Urinary bladder (tissue), 4 donors: ENCODE results near the gene RAX2. TPM values are rescaled to one million over a fixed set of nuclear protein-coding genes. Genes with fewer than 3 reads are reported as not detected.
A peak's percentile ranks its signal among the peaks of the same experiment; 100 is the strongest.

Experiments used
- DNase-seq: peaks from one replicate; pipeline ENCODE4 v3.0.0-alpha.2; 2015; ENCODE audit errors: extremely low spot score
- H3K27ac ChIP-seq: one replicate; pipeline ENCODE4 v1.5.1; 2013; ENCODE audit warnings: low read depth, mild to moderate bottlenecking, moderate library complexity
- H3K36me3 ChIP-seq: one replicate; pipeline ENCODE4 v1.6.1; 2013; ENCODE audit warnings: mild to moderate bottlenecking, moderate library complexity; ENCODE audit not compliant: insufficient read depth
- H3K4me1 ChIP-seq: one replicate; pipeline ENCODE4 v1.6.1; 2013; ENCODE audit warnings: mild to moderate bottlenecking, moderate library complexity; ENCODE audit not compliant: insufficient read depth
- H3K4me3 ChIP-seq: one replicate; pipeline ENCODE4 v1.5.1; 2013; ENCODE audit warnings: low read depth, low read length
- WGBS: extraction: QIAGEN DNeasy Blood & Tissue Kit; methylation state at CpG from one replicate; pipeline ENCODE4 v1.1.7; 2013; 5-methylcytosine and 5-hydroxymethylcytosine counted together
- polyA plus RNA-seq: library from polyadenylated mRNA; stranded (reverse); fragments of 200-250 nt; gene quantifications from one replicate; pipeline ENCODE4 v1.2.3, GENCODE V29; 2013
- total RNA-seq: library from RNA; depleted of rRNA; stranded (reverse); fragments of >200 nt; gene quantifications from one replicate; pipeline ENCODE4 v1.2.3, GENCODE V29; 2014
- donor health status: healthy with polysubstance abuse.
- donor health status: healthy.

RAX2 gene
- total and polyA plus RNA-seq, 2 donors = not detected

- Histone ChIP-seq H3K36me3 (no peaks in the 10 kb centered on the region), H3K4me1 (no peaks in the 10 kb centered on the region), H3K27ac (no peak overlapping the region), H3K4me3 (no peak overlapping the region)
- WGBS = 82% methylated on average over 20 of the region's 20 CpGs
- DNase-seq = no peak
Observed at GRCh38 chr19:3733549-3734309, 38.3 kb downstream of the RAX2 start.

- DNase-seq = no peak
- Histone ChIP-seq H3K4me1 (no peaks in the 10 kb centered on the region), H3K36me3 (no peaks in the 10 kb centered on the region), H3K4me3 (no peak overlapping the region), H3K27ac (no peak overlapping the region)
- 87% methylated on average over 1 of the region's 1 CpG for WGBS
Observed at GRCh38 chr19:3732108-3732507, 39.9 kb downstream of the RAX2 start.

- Histone ChIP-seq H3K4me1 (no peaks in the 10 kb centered on the region), H3K36me3 (no peaks in the 10 kb centered on the region), H3K4me3 (no peak overlapping the region), H3K27ac (no peak overlapping the region)
- WGBS = 93% methylated on average over 32 of the region's 32 CpGs
- DNase-seq = no peak
Observed at GRCh38 chr19:3730457-3730958, 41.5 kb downstream of the RAX2 start.

GRCh38 chr19:3725640-3726310, 46.3 kb downstream of the RAX2 start:
- DNase-seq = no peak
- Histone ChIP-seq H3K4me1 (peaks cover 3% of the 10 kb centered on the region), H3K27ac (no peak overlapping the region), H3K36me3 (no peaks in the 10 kb centered on the region), H3K4me3 (no peak overlapping the region)
- WGBS = 30% methylated on average over 14 of the region's 14 CpGs

GRCh38 chr19:3725121-3725520, 46.9 kb downstream of the RAX2 start:
- no peak overlapping the region for H3K4me3 ChIP-seq

GRCh38 chr19:3723883-3724282, 48.1 kb downstream of the RAX2 start:
- Histone ChIP-seq H3K4me1 (peaks cover 5% of the 10 kb centered on the region), H3K27ac (no peak overlapping the region), H3K36me3 (no peaks in the 10 kb centered on the region), H3K4me3 (no peak overlapping the region)
- no peak for DNase-seq
- WGBS = 32% methylated on average over 8 of the region's 8 CpGs

More at GRCh38 chr19:3725121-3725520, 46.9 kb downstream of the RAX2 start:
- Histone ChIP-seq H3K4me1 (peaks cover 5% of the 10 kb centered on the region), H3K36me3 (no peaks in the 10 kb centered on the region), H3K27ac (no peak overlapping the region)
- no peak for DNase-seq
- 67% methylated on average over 3 of the region's 3 CpGs for WGBS

GRCh38 chr19:3723110-3723488, 48.9 kb downstream of the RAX2 start:
- no peak overlapping the region for H3K27ac ChIP-seq
- DNase-seq = no peak
- H3K4me3 ChIP-seq = no peak overlapping the region
- H3K4me1 ChIP-seq = peaks cover 5% of the 10 kb centered on the region
- no peaks in the 10 kb centered on the region for H3K36me3 ChIP-seq
- 81% methylated on average over 5 of the region's 5 CpGs for WGBS

- no peaks in the 10 kb centered on the region for H3K36me3 ChIP-seq
- DNase-seq = no peak
- H3K4me3 ChIP-seq = peak overlapping the region; percentile 23
- WGBS = 5% methylated on average over 30 of the region's 30 CpGs
- H3K27ac ChIP-seq = no peak overlapping the region
- peaks cover 5% of the 10 kb centered on the region for H3K4me1 ChIP-seq
Observed at GRCh38 chr19:3722443-3723109, 49.5 kb downstream of the RAX2 start.

- Histone ChIP-seq H3K4me1 (peaks cover 5% of the 10 kb centered on the region), H3K36me3 (no peaks in the 10 kb centered on the region), H3K4me3 (peak overlapping the region; percentile 34), H3K27ac (no peak overlapping the region)
- no peak for DNase-seq
- WGBS = 3% methylated on average over 26 of the region's 26 CpGs
Observed at GRCh38 chr19:3721887-3722442, 50.1 kb downstream of the RAX2 start.

GRCh38 chr19:3721131-3721886, 50.7 kb downstream of the RAX2 start:
- no peaks in the 10 kb centered on the region for H3K36me3 ChIP-seq
- 18% methylated on average over 46 of the region's 46 CpGs for WGBS
- H3K4me3 ChIP-seq = peak overlapping the region; percentile 34
- DNase-seq = peak; percentile 69
- H3K27ac ChIP-seq = no peak overlapping the region
- peaks cover 5% of the 10 kb centered on the region for H3K4me1 ChIP-seq

- DNase-seq = no peak
- no peaks in the 10 kb centered on the region for H3K36me3 ChIP-seq
- no peak overlapping the region for H3K27ac ChIP-seq
- H3K4me3 ChIP-seq = no peak overlapping the region
- WGBS = 29% methylated on average over 9 of the region's 9 CpGs
- H3K4me1 ChIP-seq = peaks cover 5% of the 10 kb centered on the region
Observed at GRCh38 chr19:3720349-3720917, 51.6 kb downstream of the RAX2 start.

GRCh38 chr19:3719868-3720267, 52.2 kb downstream of the RAX2 start:
- Histone ChIP-seq H3K27ac (no peak overlapping the region), H3K4me1 (peaks cover 5% of the 10 kb centered on the region), H3K36me3 (no peaks in the 10 kb centered on the region), H3K4me3 (no peak overlapping the region)
- WGBS = 88% methylated on average over 4 of the region's 4 CpGs
- no peak for DNase-seq
